AG04450 (cell line): ENCODE measurements around the gene ZNF503. TPM values are rescaled to one million over a fixed set of nuclear protein-coding genes. Genes with fewer than 3 reads are reported as not detected.

Experiments
- CTCF ChIA-PET: fragments of 300-600, 350-600 bp; formaldehyde crosslinking; extraction: SDS; loops from one replicate; lab custom pipeline; 2022; ENCODE audit warnings: antibody characterized with exemption, inconsistent platforms; lab: Charles Lee
- POLR2A ChIA-PET: fragments of 350-600 bp; formaldehyde crosslinking; extraction: SDS; loops from one replicate; lab custom pipeline; 2021; ENCODE audit warnings: antibody characterized with exemption, inconsistent platforms; lab: Yijun Ruan, JAX
- DNase-seq: peaks from one replicate; pipeline ENCODE4 v3.0.0-alpha.2; 2011; ENCODE audit warnings: low read depth, low spot score
- H3K27ac ChIP-seq: one replicate; pipeline ENCODE4 v1.5.1; 2012; ENCODE audit warnings: low read depth, low read length, control low read depth
- H3K27me3 ChIP-seq: one replicate; pipeline ENCODE4 v1.6.0; 2012; ENCODE audit warnings: low read length; ENCODE audit not compliant: control insufficient read depth, insufficient read depth
- H3K4me3 ChIP-seq: 2 replicates; pipeline ENCODE4 v1.5.1; 2011; ENCODE audit warnings: mild to moderate bottlenecking, low read depth, low read length, control low read depth
- H3K9me3 ChIP-seq: 2 replicates; pipeline ENCODE4 v1.5.1; 2012; ENCODE audit warnings: low read length; ENCODE audit not compliant: control insufficient read depth, insufficient read depth
- polyA plus RNA-seq: library from polyadenylated mRNA; depleted of rRNA; stranded (reverse); fragments of >200 nt; gene quantifications from 2 replicates; pipeline ENCODE4 v1.2.3, GENCODE V29; 2011
- TF ChIP-seq, protein P1 (sequence below): IDR thresholded peaks from 2 replicates; pipeline ENCODE4 v1.5.1; 2011; ENCODE audit warnings: low read depth, low read length, control low read depth, inconsistent platforms

Gene ZNF503
- polyA plus RNA-seq, 1 experiment = 2.5 TPM

DNA sequence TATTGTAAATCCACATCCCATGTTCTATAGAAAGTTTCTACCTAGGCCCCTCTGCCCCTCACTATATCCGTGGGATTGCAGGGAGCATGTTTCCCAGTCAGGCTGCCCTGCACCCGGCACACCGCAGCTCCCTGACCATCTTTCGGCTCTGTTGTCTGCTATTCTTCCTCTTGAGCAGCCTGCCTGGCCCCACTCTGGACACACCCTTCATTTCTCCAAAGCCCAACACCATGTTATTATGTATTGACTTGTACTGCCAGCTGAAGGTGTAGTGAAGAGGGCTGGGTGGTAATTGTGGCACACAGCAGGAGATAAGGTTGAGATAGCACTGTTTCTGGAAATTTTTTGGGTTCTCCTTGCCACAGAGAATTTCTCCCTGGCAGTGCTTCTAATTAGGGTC lies 39.6 kb upstream of the ZNF503 start:
- CTCF ChIA-PET = no interaction called here
- no peak for DNase-seq
- POLR2A ChIA-PET = no interaction called here

DNA sequence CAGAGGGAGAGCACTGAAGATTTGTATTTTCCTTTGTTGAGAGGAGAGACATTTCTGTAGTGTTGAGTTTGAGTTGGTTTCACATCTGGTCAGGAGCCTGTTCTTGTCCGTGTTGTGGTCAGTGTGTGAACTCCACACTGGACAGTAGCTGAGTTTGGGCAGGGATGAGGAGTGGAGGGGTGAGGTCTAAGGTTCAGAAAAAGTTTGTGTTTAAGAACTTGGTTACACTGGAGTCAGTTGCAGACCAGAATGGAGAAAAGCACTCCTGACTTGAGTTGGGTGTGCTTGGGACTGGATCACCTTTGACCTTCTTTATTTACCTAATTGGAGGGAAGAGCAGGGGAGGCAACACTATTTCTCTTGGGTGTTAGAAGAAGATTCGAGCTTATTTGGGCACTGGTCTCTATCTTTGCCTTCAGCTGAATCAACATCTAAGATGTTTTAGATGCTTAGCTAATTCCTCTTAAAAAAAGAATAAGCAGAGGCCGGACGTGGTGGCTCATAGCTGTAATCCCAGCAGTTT lies 38.8 kb upstream of the ZNF503 start:
- no peaks in the 10 kb centered on the region for H3K9me3 ChIP-seq
- CTCF ChIA-PET = no interaction called here
- no peak overlapping the region for H3K4me3 ChIP-seq
- TF ChIP-seq, protein P1, sequence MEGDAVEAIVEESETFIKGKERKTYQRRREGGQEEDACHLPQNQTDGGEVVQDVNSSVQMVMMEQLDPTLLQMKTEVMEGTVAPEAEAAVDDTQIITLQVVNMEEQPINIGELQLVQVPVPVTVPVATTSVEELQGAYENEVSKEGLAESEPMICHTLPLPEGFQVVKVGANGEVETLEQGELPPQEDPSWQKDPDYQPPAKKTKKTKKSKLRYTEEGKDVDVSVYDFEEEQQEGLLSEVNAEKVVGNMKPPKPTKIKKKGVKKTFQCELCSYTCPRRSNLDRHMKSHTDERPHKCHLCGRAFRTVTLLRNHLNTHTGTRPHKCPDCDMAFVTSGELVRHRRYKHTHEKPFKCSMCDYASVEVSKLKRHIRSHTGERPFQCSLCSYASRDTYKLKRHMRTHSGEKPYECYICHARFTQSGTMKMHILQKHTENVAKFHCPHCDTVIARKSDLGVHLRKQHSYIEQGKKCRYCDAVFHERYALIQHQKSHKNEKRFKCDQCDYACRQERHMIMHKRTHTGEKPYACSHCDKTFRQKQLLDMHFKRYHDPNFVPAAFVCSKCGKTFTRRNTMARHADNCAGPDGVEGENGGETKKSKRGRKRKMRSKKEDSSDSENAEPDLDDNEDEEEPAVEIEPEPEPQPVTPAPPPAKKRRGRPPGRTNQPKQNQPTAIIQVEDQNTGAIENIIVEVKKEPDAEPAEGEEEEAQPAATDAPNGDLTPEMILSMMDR = no peak
- H3K27ac ChIP-seq = no peak overlapping the region
- POLR2A ChIA-PET = no interaction called here
- DNase-seq = no peak
- peaks cover 7% of the 10 kb centered on the region for H3K27me3 ChIP-seq

More for the DNA sequence above, 39.6 kb upstream of the ZNF503 start:
- H3K27ac ChIP-seq = no peak overlapping the region
- TF ChIP-seq, protein P1 = no peak
- no peaks in the 10 kb centered on the region for H3K9me3 ChIP-seq
- no peak overlapping the region for H3K4me3 ChIP-seq
- H3K27me3 ChIP-seq = peaks cover 7% of the 10 kb centered on the region

DNA sequence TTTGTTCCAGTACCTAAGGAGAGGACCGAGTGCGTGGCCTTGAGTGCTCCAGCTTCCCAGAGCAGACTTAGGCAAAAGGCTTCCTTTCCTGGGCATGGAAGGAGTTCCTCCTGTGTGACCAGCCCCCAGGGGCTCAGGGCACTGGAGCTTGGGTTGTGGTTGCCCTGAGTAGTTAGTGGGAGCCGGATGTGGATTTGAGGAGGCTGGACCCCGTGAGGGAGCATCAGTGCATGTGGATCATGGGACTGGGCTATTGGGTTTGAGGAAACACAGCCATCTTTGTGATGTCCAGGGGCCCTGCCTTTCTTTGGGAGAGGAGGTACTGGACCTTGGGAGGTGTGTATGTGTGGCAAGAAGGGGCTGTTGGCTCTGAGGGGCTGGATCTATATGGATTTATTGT lies 38.2 kb upstream of the ZNF503 start:
- TF ChIP-seq, protein P1 = no peak
- Histone ChIP-seq H3K27ac (no peak overlapping the region), H3K4me3 (no peak overlapping the region), H3K27me3 (peaks cover 7% of the 10 kb centered on the region), H3K9me3 (no peaks in the 10 kb centered on the region)
- CTCF ChIA-PET = no interaction called here
- POLR2A ChIA-PET = no interaction called here
- no peak for DNase-seq

DNA sequence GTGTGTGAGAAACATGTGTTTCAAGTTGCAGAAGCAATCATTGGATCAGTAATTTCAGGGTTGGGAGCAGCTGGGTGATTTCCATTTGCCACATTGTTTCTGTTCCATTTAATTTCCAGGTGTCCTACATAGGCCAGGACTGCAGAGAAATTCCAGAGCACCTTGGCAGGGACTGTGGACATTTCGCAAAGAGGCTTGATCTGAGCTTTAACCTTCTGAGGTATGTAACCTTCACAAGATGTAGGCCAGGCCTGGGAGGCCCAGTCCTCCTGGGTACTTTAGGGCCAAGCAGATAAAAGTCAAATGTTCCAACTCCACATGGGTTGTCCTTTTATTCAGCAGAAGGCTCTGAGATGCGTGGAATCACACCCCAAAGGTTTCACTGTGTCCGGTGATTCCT lies 36.7 kb upstream of the ZNF503 start:
- TF ChIP-seq, protein P1 = no peak
- ChIA-PET POLR2A (no interaction called here), CTCF (no interaction called here)
- H3K9me3 ChIP-seq = no peaks in the 10 kb centered on the region
- H3K4me3 ChIP-seq = no peak overlapping the region
- H3K27me3 ChIP-seq = peaks cover 12% of the 10 kb centered on the region
- H3K27ac ChIP-seq = no peak overlapping the region
- DNase-seq = no peak

DNA sequence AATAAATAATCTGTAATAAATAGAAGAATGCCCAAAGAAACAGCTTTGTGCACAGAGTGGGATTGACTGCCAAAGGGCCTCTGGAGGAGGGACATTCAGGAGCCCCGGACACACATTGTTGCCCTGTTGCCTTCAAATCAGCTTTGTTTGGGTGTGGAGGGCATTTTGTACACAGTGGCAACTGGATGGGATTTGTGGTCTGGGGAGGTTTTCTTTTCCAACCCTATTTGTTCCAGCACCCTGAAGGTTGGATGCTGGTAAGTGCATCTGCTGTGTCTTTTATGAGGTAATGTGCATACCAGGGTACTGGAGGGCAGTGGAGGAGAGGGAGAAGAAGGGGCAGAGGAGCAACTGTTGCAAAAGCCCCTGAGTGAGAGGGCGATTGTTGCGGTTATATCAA lies 36.1 kb upstream of the ZNF503 start:
- H3K27me3 ChIP-seq = peaks cover 18% of the 10 kb centered on the region
- ChIA-PET CTCF (no interaction called here), POLR2A (no interaction called here)
- TF ChIP-seq, protein P1 = no peak
- DNase-seq = no peak
- H3K27ac ChIP-seq = no peak overlapping the region
- H3K4me3 ChIP-seq = no peak overlapping the region
- no peaks in the 10 kb centered on the region for H3K9me3 ChIP-seq
